ENCODE measurements around the gene LCT.
"Not testable (repeated sequence)": the region's sequence is repeated elsewhere in the genome, so short reads cannot be mapped to it uniquely, and the experiment has no call there.

The LCT gene

DNA sequence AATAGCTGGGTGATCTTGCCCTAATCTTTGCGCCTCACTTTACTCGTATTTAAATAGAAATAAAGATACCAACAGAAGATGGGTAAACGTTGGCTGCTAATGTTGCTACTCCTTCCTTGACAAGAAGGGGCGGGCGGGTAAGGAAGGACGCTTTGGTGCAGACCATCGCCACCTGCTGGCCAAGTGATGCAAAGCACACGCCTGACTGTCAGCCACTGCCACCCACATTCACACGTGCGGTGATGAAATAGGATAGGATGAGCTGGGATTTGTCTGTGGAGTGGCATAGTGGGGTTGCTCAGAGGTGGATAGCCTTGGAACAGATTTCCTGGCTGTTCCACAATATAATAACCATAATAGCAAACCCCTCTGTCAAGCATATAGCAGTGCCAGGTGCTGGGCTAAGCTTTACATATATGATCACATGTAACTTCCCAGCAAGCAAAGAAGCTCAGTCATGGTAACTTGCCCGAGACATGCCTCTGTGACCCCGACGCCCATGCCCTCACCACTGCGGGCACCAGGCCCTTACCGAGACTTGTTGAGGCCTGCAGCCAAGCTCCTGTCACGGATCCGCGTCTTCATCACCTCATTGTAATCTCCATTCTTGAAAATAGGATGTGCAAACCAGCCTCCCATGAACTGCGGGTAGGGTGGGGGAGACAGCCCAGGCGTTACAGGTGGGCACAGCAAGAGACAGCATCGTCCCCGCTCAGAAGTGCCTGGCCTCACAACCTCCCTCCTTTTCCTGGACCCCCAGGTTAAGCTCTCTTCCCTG is 39.3 kb downstream of the LCT start:
- DNase-seq: peak; percentile 43

DNA sequence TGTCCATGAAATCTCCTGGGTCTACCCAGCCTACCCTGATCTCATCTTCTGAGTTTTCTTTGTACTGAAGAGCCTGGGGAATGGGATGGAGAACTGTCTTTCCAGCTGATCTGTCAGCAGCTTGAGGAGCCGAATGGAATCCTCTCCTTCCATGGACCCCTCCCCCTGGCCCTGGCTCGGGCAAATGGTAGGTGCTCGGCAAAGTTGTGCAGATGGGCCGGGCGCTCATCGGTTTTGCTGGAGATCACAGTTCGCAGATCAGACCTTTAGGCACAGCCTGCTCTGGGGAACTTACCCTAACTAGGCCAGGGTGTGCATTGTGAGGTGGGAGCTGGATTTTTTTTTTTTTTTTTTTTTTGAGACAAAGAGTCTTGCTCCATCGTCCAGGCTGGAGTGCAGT is 40.4 kb downstream of the LCT start:
- no peak for DNase-seq

DNA sequence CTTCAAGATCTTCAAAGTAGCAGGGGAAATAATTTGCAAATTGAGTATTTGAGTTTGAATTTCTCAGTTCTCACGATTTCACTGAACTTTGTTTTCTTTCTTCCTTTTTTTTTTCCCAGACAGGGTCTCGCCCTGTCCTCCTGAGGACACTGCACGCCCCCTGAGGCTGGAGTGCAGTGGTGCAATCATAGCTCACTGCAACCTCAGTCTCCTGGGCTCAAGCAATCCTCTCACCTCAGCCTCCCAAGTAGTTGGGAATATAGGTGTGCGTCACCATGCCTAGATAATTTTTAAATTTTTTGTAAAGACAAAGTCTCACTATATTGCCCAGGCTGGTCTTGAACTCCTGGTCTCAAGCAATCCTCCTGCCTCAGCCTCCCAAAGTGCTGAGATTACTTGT is 41.3 kb downstream of the LCT start:
- not testable (repeated sequence) for DNase-seq

DNA sequence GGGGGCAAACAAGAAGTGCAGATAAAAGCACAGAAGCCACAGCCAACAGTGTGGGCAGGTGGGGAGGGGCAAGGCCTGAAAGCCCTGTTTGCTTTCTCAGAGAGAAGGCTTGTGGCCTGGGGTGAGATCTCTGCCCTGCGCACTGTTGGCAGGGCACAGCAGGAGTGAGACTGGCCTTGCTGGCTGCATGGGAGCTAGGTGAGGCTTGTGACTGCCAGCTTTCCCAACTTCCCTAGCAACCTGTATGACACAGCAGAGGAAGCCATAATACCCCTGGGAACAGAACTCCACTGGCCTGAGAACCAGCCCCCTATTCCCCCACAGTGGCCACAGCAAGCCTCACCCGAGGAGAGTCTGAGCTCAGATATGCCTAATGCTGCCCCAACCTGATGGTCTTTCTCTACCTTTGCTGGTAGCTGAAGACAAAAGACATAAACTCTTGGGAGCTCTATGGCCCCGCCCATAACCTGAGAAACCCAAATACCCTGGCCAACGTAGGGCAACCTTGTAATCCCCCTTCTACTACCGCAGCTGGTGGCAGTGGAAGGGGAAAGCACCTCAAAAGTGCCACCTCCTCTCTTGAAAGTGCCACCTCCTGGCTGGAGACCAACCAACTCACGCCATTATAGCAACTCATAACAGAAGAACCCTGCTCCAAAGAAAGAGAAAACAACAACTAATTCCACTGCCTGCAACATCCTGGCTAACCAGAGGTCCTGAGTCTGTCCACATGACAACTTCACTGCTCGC is 44.4 kb downstream of the LCT start:
- DNase-seq: no peak

DNA sequence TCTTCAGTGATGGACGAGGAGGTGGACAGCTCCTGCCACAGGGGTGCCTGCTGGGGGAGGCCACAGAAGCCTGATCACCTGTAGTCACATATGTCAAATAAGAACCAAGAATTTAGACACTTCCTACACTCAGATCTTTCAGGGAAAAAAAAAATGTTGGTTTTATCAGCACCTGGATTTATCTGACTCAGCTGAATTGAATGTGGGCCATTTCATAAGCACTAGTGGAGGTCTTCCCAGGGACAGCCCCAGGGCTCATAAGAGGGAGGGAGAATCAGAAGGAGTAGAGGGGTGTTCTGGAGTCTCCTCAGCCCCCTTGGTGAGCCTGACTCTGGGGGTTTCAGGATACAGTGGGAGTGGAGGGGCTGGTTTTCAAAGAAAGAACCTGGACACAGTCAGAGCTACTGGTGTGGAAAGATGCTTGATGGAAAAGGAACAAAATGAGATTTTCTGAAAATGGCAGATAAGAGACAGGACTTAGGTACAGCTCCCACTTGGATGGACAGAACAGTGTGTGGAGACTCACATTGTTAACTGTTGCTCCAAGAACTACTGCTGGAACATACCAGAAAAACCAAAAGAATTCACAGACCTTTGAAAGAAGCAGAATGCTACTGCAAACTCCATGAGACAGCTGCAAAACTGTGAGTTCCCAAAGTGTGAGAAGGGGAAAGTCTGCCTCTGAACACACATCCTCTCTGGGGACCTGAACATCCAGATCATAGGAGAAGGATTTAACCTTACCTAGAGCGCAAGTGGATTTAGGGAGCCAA is 45.4 kb downstream of the LCT start:
- DNase-seq: no peak

DNA sequence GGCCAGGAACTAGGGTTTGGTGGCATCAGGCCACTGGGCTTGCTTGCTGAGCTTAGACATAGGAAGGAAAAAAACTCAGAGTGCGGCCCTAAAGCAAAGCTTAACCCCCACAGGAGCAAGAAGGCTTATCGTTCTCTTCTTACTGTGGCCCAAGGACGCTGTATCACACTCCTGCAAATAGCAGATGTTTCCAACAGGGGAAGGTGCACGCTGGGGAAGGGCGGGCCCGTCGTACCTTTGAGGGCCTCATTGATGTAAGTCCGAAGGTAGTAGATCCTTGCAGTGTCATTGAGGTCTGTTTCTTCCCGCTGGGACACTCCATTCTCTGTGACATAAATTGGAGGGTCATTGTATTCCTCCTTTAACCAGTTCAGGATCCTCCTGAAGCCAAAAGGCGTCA is 46.6 kb downstream of the LCT start:
- DNase-seq: no peak

DNA sequence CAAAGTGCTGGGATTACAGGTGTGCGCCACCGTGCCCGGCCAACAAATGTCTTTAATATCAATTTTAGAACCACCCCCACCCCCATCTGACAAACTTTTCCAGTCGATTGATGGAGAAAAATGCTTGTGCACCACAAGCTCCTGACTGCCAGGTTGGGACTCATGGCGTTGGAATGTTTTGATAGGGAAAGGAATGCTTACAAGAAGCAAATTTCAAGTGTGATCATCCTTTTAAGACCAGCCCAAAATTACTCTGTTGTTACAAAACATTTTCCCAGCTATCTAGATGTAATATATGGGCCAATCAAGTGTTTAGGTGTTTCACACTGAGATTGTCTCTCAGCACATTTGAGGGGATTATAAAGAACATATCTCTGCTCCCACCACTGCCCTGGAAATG is 50.2 kb downstream of the LCT start:
- no peak for DNase-seq

DNA sequence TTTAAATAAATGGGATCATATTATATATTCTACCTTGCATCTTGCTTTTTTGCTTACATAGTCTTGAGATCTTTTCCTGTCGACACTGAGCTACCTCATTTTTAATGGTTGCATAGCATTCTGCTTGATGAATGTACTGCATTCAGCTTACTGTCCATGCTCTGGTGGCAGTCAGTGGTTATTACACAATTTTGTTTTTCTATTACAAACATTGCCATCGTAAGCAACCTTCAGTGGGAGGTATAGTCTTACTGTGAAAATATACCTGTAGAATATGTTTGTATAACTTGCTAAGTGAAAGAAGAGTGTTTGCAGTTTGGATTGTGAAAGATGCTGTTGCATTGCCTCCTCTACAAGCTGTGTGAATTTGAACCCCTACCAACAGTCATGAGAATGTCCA is 52.0 kb downstream of the LCT start:
- no peak for DNase-seq

DNA sequence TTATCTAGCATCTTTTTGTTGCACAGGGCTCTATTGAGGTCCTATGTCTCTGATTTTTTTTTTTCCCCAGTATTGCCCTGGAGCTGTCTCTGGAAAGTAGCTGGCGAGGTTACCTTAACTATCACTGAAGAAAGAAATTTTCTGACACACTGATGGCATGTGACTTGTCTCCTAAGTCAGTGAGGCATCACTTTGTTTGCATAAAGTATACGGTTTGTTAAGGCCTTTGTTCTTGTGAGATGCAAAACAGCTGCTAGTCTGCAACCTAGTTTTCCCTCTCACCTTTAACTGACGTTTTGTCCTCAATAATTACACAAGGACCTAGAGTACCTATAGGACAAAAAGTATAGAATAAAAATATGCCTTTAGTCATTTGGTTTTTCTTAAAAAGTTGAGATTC is 53.5 kb downstream of the LCT start:
- no peak for DNase-seq

DNA sequence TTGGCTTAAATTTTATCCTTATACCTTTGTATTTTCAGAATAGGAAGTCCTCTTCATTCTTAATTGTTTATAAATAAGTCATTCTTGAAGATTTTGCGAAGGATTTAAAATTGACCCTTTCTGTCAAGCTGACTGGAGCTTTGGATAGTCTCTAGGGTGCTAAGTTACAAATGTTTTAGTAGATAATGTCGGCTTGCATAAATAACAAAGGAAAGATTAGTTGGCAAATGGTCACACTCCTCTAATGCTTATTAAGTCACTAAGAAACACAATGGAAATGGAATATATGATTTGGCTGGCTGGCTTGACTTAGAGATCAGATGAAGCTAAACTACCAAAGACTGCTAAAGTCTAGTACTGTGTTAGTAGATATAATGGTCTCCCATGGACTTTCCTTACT is 54.8 kb downstream of the LCT start:
- no peak for DNase-seq

DNA sequence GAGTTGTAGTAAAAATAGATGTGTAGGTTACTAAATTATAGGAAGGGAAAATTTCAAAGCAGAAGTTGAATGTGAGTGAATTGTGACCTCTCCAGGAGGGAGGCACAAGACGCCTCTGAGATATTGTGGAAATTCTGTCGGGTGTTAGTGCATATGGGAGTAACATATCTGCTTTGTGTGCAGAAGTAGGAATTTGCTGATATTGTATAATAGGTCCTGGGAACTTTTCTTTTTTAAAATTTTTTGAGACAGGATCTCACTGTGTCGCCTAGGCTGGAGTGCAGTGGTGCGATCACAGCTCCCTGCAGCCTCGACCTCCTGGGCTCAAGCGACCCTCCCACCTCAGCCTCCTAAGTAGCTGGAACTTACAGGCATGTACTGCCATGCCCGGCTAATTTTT is 60.6 kb downstream of the LCT start:
- DNase-seq: no peak

DNA sequence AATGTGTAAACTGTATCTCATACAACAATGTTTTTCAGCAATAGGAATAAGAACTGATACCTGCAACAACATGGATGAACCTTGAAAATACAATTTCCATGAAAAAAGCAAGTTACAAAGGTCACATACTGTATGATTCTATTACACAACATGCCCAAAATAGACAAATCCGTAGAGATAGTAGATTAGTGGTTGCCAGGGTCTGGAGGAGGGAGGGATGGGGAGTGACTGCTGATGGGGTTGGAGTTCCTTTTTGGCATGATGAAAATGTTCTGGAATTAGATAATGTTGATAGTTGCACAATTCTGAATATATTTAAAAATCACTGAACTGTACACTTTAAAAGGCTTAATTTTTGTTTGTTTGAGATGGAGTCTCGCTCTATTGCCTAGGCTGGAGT is 61.6 kb downstream of the LCT start:
- no peak for DNase-seq

DNA sequence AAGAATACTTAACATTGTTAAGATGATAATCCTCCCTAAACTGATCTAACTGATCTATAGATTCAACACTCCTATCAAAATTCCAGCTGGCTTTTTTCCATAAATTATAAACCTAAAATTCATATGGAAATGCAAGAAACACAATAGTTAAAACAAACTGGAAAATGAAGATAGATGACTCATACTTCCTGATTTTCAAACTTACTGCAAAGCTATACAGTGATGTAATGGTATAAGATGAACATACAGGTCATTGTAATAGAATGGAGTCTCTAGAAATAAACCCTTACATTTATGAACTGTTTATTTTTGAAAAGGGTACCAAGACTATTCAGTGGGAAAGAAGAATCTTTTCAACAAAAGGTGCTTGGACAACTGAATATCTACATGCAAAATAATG is 63.1 kb downstream of the LCT start:
- no peak for DNase-seq

DNA sequence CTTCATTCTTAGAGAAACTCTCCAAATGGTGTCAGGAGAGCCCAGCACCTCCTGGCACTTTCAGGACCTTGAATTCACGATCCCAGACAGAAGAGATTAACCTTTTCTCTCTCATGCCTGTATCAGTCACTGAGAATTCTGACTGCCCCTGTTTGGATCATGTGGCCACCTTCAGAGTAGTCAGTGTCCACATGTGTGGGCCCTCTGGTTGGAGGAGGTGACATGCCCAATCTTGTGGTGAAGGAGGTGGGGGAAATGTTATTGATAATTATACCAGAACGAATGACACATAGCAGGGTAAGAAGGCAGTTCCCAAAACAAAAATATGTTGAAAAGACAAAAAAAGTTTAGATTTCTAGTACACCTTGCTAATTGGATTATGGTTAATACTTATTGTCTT is 63.7 kb downstream of the LCT start:
- DNase-seq: no peak

DNA sequence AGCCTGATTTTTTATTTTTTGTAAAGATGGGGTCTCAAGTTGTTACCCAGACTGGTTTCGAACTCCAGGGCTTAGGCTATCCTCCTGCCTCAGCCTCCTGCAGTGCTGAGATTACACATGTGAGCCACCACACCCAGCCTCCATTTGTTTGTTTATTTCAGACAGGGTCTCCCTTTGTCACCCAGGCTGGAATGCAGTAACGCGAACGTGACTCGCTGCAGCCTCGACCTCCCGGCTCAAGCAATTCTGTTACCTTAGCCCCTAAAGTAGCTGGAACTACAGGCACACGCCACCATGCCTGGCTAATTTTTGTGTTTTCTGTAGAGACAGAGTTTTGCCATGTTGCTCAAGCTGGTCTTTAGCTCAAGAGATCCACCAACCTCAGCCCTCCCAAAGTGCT is 68.1 kb downstream of the LCT start:
- DNase-seq: no peak

DNA sequence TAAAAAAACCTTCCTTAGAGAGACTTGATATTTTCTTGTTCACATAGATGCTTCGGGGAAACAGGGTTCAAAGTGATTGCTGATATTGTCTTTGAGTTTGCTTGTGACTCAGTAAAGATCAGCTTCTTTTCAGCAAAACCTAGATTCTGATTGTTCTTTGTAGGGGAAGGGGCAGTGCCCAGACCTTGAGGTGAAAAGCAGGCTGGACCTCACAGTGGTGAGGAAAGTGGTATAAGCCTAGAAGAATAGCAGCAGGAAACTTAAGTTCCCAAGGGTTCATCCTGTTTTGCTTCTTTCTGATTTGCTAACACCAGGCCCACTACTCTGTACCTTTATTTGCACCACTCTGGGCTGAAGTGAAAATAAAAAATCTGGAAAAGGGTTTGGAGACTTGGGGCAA is 74.5 kb downstream of the LCT start:
- no peak for DNase-seq

DNA sequence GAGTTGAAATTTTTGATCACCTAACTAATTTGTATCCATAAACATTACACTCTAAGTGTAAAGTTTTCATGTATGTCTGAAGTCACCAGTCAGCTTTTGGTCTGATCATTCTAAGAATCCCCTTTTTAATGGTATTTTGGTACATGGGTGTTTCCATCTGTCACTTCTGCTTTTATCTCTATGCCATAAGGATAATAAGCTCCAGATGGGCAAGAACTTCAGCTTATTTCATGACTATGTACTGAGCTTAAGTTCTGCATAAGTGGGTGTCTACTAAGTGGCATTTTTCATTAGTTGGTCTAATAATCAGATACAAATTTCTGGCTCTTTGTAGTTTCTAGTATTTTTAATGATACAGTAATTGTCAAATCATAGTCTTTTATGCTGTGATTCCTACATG is 75.0 kb downstream of the LCT start:
- DNase-seq: no peak

DNA sequence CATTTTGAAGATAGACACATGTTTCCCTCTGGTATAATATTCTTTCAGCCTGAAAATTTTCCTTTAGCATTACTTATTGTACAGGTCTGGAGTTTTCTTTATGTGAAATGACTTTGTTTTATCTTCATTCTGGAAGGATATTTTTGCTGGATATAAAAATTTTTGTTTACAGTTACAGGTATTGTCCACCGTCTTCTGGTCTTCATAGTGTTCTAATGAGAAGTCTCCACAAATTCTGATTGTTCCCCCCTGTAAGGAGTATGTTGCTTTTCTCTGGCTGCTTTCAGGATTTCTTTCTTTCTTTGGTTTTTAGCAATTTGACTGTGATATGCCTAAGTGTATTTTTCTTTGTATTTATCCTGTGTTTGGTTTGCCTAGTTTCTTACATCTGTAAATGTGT is 80.3 kb downstream of the LCT start:
- no peak for DNase-seq

DNA sequence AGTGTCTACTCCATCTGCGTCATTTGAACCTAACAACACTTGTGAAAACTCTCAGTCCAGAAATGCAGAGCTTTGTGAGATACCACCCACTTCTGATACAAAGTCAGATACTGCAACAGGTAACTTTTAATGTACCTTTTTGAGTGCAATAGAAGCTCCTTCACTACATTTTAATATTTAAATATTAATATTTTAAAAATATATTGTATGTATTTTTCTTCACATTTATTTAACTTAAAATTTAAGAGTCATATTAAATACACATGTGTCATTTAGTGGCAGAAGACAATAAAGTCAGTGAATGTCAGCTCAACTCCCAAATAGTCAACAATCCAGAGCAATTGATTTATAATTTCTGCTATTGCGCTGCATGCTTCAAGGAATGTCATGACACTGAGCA is 81.4 kb downstream of the LCT start:
- DNase-seq: no peak

DNA sequence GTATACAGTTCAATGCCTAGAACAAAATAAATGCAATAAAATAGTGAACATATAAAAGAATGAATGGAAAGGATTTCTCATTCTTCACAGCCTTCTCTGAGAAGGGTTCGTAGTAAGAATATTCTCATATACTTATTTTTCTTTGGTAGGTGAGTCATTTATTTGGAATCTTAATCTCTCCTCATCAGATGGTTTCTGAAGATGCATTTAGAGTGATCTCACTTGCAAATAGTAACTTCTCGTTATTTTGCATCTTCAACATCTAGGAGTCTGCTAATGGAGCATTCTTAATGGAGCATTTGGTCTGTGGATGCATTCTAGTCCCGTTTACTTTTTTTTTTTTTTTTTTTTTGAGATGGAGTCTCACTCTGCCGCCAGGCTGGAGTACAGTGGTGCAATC is 91.4 kb downstream of the LCT start:
- DNase-seq: no peak

DNA sequence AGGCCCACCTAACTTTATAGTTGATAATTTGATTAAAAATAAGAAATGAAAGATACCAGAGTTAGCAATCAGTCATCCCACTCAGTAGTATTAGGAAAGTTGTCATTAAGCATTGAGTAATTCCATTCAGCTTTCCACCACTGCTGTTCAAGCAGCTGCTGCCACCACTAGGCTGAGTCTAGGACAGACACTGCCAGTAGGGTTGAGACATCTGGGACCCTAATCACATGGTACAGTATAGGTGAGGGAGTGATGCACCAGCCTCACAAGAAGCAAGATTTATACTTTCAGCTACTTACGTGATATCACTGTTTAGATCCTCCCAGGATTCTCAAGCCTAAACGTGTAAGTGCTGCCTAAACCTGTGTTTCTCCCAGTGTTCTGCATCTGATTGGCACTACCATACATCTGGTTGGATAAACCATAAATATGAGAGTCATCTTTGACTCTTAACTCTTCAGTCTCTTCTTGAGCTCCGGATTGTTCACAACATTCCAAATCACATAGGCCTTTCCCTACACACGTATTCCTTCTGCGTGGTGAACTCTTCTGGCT is 92.1 kb downstream of the LCT start:
- DNase-seq: no peak

DNA sequence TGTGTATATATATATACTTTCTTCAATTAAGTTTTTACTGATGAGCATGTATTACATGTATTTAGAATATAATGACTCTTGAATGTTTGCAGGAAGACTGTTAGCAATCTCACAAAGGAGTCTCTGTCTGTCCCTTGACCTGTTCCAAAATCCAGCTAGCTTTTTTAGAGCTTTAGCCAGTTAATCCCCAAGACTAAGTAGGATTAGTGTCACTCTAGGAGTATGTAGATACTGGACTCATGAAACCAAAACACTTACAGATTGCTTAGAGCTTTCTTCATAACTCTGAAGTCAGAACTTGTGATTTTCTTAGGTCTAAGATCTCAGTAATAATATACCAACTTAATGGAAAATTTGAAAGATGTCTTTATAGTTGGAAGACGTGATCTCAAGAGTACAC is 93.1 kb downstream of the LCT start:
- no peak for DNase-seq

DNA sequence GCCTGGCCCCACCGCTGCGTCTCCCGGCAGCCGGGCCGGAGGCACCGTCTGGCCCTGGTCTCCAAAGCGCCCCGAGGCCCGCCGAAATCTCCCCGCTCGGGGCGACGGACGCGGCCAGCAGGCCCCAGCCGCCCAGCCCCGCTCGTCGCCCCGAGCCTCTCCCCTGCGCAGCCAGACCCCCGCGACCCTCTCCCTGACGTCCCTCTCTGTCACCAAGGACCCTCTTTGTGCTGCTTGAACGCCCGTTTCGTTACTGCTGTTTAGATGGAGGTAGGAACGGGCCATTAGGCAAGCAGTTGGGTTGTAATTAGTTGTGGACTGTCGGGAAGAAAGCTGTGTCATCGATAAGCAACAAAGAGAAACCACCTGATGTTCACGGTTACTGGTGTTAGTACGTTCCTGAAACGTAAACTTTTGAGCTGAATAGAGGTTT is 94.6 kb downstream of the LCT start:
- no peak for DNase-seq

Measured in right kidney (tissue), 1 donor.